Esophagus squamous epithelium (tissue), 4 donors: Measurements from ENCODE around the gene ARID3A.

Source experiments
- CTCF ChIP-seq, 6 experiments: fragments of 450-650 bp in 4 of 6; fragments of 200-600 bp in 2 of 6; sonication (generic) in 2 of 6; IDR thresholded peaks; one replicate each; pipeline ENCODE4 v1.5.1; 2016 to 2019; ENCODE audit warnings: antibody characterized with exemption in 6 of 6, mild to moderate bottlenecking in 4 of 6, moderate library complexity in 4 of 6
- POLR2A ChIP-seq, 4 donors: fragments of 450-650 bp; IDR thresholded peaks; one replicate each; pipeline ENCODE4 v1.6.1; 2017; ENCODE audit warnings: antibody characterized with exemption in 4 of 4, mild to moderate bottlenecking in 4 of 4, moderate library complexity in 3 of 4

GRCh38 chr19:876780-877314 lies 49.0 kb upstream of the ARID3A start:
- TF ChIP-seq CTCF (IDR thresholded peaks at IDR 0.05) = no peak
- no peak for TF ChIP-seq POLR2A (IDR thresholded peaks at IDR 0.05)
